LNCaP clone FGC (cell line): ENCODE results near the gene GOT1.

Experiments used
- DNase-seq: peaks from one replicate; pipeline ENCODE4 v3.0.0-alpha.2; 2011; ENCODE audit warnings: low read depth
- H3K4me3 ChIP-seq: 2 replicates; pipeline ENCODE4 v1.5.1; 2011; ENCODE audit warnings: mild to moderate bottlenecking, low read depth, low read length, control low read depth
- TF ChIP-seq, protein P1 (sequence below): IDR thresholded peaks from 2 replicates; pipeline ENCODE4 v1.5.1; 2012; ENCODE audit warnings: mild to moderate bottlenecking; ENCODE audit not compliant: control insufficient read depth, insufficient read depth; ENCODE audit errors: extremely low read depth

The GOT1 gene

DNA sequence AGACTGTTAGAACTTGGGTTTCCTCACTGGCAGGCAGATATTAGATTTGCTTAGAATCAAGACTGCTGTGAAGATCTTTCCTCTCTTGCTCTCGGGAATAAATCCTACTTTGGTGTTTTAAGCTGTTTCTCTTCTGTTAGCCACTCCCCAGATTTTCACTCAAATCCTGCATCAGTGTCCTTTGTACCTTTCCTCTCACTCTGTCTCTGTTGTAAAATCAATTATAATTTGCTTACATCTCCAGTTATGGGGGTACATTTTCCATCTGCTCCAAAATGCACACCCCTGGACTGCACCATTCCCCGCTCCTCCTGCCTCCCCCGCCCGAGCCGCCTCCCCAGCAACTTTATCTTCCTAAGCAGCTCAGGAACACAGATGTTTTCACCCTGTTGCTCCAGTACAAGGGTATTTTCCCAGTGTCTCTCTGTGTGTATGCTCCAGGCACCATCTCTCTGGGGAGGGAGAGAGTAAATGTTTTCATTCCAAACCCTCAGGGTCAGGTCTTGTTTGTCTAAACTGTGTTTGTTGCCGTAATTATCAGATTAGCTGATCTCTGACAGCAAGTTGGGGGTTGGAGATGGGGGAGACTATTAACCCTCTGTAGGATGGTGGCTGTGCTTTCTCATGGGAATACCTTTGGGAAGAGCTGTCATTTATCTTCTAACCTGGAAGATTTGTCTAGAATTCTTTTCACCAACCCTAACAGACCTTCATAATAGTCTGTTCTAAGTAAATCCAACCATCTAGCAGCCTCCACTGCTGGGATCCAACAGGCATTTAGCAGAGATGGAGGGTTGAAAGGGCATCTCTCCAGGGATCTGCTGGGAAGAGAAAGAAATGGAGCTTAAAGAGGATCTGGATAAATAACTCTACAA is 20.4 kb upstream of the GOT1 start:
- H3K4me3 ChIP-seq: no peak overlapping the region
- DNase-seq: no peak
- TF ChIP-seq, protein P1, sequence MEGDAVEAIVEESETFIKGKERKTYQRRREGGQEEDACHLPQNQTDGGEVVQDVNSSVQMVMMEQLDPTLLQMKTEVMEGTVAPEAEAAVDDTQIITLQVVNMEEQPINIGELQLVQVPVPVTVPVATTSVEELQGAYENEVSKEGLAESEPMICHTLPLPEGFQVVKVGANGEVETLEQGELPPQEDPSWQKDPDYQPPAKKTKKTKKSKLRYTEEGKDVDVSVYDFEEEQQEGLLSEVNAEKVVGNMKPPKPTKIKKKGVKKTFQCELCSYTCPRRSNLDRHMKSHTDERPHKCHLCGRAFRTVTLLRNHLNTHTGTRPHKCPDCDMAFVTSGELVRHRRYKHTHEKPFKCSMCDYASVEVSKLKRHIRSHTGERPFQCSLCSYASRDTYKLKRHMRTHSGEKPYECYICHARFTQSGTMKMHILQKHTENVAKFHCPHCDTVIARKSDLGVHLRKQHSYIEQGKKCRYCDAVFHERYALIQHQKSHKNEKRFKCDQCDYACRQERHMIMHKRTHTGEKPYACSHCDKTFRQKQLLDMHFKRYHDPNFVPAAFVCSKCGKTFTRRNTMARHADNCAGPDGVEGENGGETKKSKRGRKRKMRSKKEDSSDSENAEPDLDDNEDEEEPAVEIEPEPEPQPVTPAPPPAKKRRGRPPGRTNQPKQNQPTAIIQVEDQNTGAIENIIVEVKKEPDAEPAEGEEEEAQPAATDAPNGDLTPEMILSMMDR: no peak

DNA sequence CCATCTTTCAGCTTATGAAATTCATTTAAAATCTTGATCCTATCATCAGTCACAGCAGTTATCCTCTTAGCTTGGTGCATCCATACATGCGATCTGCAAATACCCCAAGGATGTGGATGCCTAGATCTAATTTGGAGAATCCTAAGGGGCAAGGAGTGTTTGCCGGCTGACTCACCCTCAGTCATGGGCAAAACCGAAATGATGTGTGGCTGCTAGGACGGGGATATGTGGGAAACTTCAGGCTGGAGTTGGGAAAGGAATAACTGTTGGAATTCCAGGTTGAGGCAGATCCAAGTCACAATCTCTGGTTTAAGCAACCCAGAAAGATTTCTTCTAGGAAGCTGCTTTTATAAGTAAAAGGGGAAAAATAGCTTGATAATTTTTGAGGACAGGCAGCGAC is 19.7 kb upstream of the GOT1 start:
- TF ChIP-seq, protein P1: no peak
- no peak for DNase-seq

DNA sequence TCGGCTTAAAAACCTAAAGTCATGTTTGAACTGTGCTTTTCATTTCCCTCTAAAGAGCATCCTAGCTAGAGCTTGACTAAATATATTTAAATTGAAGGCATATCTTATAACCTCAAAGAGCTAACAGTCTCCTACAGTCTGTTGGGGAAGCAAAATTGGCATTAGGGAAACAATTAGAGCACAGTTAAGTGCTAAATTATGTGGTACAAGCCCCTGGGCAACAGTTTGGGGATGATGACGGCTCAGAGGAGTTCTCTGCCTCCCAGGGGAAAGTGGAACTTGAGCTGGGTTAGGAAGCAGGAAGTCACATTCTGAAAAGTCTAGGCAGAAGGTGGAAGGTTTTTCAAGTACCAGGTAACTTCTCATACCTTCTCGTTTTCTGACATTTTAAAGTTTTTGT is 18.6 kb upstream of the GOT1 start:
- H3K4me3 ChIP-seq: no peak overlapping the region
- TF ChIP-seq, protein P1: no peak
- DNase-seq: no peak

More for the DNA sequence above, 19.7 kb upstream of the GOT1 start:
- H3K4me3 ChIP-seq: no peak overlapping the region

DNA sequence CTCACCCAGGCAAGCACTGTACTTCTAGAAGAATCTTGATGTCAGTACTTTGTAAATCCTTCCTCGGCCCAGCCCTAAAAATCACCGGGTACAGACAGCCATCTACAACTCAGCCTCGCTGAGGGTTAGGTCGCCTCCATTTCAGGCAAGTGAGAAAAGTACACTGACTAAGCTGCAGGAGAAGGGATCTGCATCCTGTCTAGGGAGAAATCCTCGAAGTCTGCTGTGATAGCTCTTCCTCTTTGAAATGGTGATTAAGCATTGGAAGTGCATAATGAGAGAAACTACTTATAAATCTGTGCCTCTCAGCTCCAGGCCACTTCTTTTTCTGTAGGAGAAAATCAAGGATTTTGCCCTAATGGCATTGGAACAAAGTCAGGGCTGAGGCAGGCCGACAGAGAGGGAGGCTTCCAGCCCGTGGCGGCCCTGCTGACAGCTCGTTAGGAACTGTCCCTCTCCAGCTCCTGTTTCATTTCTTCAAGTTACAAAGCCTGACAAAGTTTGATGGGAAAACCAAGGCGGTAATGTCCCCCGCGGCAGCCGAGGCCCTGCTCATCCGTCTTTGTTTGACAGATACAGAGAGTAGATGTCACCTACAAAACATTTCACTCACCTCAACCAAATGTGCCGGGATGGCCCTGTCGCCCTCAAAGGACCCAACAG is 14.1 kb upstream of the GOT1 start:
- no peak overlapping the region for H3K4me3 ChIP-seq
- TF ChIP-seq, protein P1: no peak
- DNase-seq: no peak

DNA sequence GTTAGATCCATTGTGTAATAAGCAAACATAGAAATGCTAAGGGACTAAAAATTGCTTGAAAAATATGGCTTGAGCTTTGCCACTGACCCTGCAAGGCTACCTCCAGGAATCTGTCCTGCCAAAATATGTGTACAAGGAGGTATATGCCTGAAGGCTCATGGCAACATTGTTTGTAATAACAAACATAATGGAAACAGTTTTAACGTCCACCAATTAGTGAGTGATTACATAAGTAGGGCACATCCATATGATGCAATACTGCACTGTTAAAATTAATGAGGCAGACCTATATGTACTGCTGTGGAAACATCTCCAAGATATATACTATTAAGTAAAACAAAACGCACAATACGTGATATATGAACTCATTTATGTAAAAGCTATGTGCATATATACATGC is 13.1 kb upstream of the GOT1 start:
- no peak overlapping the region for H3K4me3 ChIP-seq
- peak; percentile 39 for DNase-seq
- TF ChIP-seq, protein P1: no peak

DNA sequence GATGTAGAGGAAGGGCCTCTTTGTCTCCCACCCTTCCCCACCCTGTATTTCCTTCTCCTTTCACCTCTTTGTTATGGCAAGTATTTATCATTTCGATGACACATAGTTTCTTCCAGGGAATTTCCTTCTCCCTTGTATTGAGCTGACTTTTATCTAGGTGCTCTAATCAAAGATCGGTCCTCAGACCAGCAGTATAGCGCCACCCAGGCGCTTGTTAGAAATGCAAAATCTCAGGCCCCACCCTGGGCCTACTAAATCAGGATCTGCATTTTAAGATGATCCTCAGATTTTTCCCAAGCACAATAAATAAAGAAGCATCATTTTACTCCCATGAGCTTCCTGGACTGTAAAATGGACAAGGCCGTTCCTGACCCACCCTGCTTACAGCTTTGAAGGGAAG is 12.0 kb upstream of the GOT1 start:
- DNase-seq: no peak

More for the DNA sequence above, 12.0 kb upstream of the GOT1 start:
- TF ChIP-seq, protein P1: no peak
- H3K4me3 ChIP-seq: no peak overlapping the region
